Brain microvascular endothelial cell (primary cell): ENCODE data around the gene FAM131B.
A peak's percentile ranks its signal among the peaks of the same experiment; 100 is the strongest.

Source experiments
- DNase-seq: peaks from one replicate; pipeline ENCODE4 v3.0.0-alpha.2; 2020
- H3K27ac ChIP-seq: fragments of 250-450 bp; sonication (Bioruptor Pico); 2 replicates; pipeline ENCODE4 v1.5.1; 2020; ENCODE audit warnings: mild to moderate bottlenecking, moderate library complexity
- H3K27me3 ChIP-seq: fragments of 250-450 bp; sonication (Bioruptor Pico); replicated peaks from 2 replicates; pipeline ENCODE4 v1.5.1; 2020; ENCODE audit warnings: mild to moderate bottlenecking
- H3K36me3 ChIP-seq: fragments of 250-450 bp; sonication (Bioruptor Pico); replicated peaks from 2 replicates; pipeline ENCODE4 v1.5.1; 2020; ENCODE audit warnings: mild to moderate bottlenecking
- H3K4me3 ChIP-seq: 2 replicates; pipeline ENCODE4 v1.5.1; 2011; ENCODE audit warnings: low read depth, mild to moderate bottlenecking, control low read depth, low read length, moderate library complexity
- CTCF ChIP-seq: IDR thresholded peaks from 2 replicates; pipeline ENCODE4 v1.5.1; 2011; ENCODE audit warnings: low read depth, mild to moderate bottlenecking, moderate library complexity, low read length, control low read depth, inconsistent platforms; ENCODE audit errors: missing control alignments
- in situ Hi-C: cut with HindIII; loops from 2 replicates; pipeline ENCODE4 v1.10.0; 2017; ENCODE audit warnings: low sequenced_read_pairs, low pct_ligation_motif_present

The FAM131B gene

DNA sequence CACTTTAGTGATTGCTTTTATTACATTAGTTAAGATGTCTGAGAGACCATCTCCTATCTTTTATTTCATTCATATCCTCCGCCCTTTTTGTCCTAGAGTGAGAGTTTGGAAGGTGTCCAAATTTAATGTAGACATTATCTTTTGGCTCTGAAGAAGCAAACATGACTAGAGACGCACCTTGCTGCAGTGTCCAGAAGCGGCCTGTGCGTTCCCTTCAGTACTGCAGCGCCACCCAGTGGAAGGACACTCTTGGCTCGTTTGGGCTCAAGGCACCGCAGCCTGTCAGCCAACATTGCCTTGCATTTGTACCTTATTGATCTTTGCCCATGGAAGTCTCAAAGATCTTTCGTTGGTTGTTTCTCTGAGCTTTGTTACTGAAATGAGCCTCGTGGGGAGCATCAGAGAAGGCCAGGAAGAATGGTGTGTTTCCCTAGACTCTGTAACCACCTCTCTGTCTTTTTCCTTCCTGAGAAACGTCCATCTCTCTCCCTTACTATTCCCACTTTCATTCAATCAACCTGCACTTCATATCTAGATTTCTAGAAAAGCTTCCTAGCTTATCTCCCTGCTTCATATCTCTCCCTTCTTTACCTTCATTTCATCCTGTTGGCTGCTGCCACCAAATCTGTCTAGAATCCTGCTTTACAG, 57.0 kb downstream of the FAM131B start:
- in situ Hi-C loops: no loop called here
- DNase-seq: peak; percentile 48
- no peak overlapping the region for H3K4me3 ChIP-seq
- H3K36me3 ChIP-seq: peaks cover 52% of the 10 kb centered on the region
- H3K27me3 ChIP-seq: no peaks in the 10 kb centered on the region
- peak; percentile 91 for TF ChIP-seq CTCF
- no peak overlapping the region for H3K27ac ChIP-seq

DNA sequence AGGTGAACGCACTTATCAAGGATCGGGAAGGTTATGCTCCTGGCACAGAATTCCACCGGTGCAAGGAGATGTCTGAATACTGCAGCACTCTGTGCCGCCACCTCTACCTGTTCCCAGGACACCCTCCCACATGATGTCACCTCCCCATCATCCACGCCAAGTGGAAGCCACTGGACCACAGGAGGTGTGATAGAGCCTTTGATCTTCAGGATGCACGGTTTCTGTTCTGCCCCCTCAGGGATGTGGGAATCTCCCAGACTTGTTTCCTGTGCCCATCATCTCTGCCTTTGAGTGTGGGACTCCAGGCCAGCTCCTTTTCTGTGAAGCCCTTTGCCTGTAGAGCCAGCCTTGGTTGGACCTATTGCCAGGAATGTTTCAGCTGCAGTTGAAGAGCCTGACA, 57.6 kb downstream of the FAM131B start:
- Histone ChIP-seq H3K27me3 (no peaks in the 10 kb centered on the region), H3K27ac (no peak overlapping the region), H3K36me3 (peaks cover 58% of the 10 kb centered on the region), H3K4me3 (no peak overlapping the region)
- in situ Hi-C loops: no loop called here
- TF ChIP-seq CTCF: no peak
- DNase-seq: no peak

GRCh38 chr7:143303733-143304132, 58.8 kb downstream of the FAM131B start:
- H3K27me3 ChIP-seq: no peaks in the 10 kb centered on the region
- DNase-seq: no peak
- H3K36me3 ChIP-seq: peaks cover 60% of the 10 kb centered on the region
- no peak overlapping the region for H3K4me3 ChIP-seq
- no peak overlapping the region for H3K27ac ChIP-seq
- in situ Hi-C loops: no loop called here
- TF ChIP-seq CTCF: no peak
